H1 (cell line): Measurements from ENCODE around the gene MPDU1.

Experiments
- ATF2 ChIP-seq: IDR thresholded peaks from 2 replicates; pipeline ENCODE4 v1.6.1; 2012; ENCODE audit warnings: low read length, inconsistent platforms
- CEBPB ChIP-seq: IDR thresholded peaks from 2 replicates; pipeline ENCODE4 v1.6.1; 2012; ENCODE audit warnings: low read depth, low read length
- CTCF ChIP-seq, 3 experiments: IDR thresholded peaks; 1 replicate in 2 of 3; 2 replicates in 1 of 3; pipeline versions ENCODE4 v1.5.1 to v1.6.1; 2011; ENCODE audit warnings: low read length in 3 of 3, mild to moderate bottlenecking in 3 of 3, inconsistent platforms in 2 of 3, low read depth in 1 of 3, moderate library complexity in 1 of 3; ENCODE audit not compliant: insufficient read depth in 1 of 3; ENCODE audit errors: control extremely low read depth in 1 of 3
- EZH2 ChIP-seq: fragments of 200-600 bp; sonication (generic); IDR thresholded peaks from 2 replicates; pipeline ENCODE4 v1.7.1; 2012; ENCODE audit warnings: low read depth, mild to moderate bottlenecking, moderate library complexity, low read length, inconsistent platforms; ENCODE audit not compliant: severe bottlenecking
- JUN ChIP-seq: IDR thresholded peaks from 2 replicates; pipeline ENCODE4 v1.6.1; 2011; ENCODE audit warnings: low read depth, mild to moderate bottlenecking, improper control_type of control experiment, low read length
- JUND ChIP-seq: IDR thresholded peaks from 2 replicates; pipeline ENCODE4 v1.6.1; 2011; ENCODE audit warnings: mild to moderate bottlenecking, improper control_type of control experiment, low read length
- MAX ChIP-seq: IDR thresholded peaks from 2 replicates; pipeline ENCODE4 v1.6.1; 2012; ENCODE audit warnings: inconsistent platforms
- POLR2A ChIP-seq, 2 experiments: IDR thresholded peaks; 1 replicate in 1 of 2; 2 replicates in 1 of 2; pipeline ENCODE4 v1.6.1; 2011; ENCODE audit warnings: low read depth in 2 of 2, low read length in 2 of 2, mild to moderate bottlenecking in 2 of 2; ENCODE audit errors: control extremely low read depth in 1 of 2
- SP1 ChIP-seq: IDR thresholded peaks from 2 replicates; pipeline ENCODE4 v1.6.1; 2011; ENCODE audit warnings: low read depth, low read length
- SP2 ChIP-seq: IDR thresholded peaks from 2 replicates; pipeline ENCODE4 v1.6.1; 2012; ENCODE audit warnings: mild to moderate bottlenecking, low read length, inconsistent platforms
- TEAD4 ChIP-seq: IDR thresholded peaks from 2 replicates; pipeline ENCODE4 v1.6.1; 2012; ENCODE audit warnings: low read depth, low read length, inconsistent platforms, mixed read lengths
- USF2 ChIP-seq: IDR thresholded peaks from 2 replicates; pipeline ENCODE4 v1.6.1; 2011; ENCODE audit warnings: low read length, improper control_type of control experiment
- YY1 ChIP-seq: IDR thresholded peaks from 2 replicates; pipeline ENCODE4 v1.6.1; 2011; ENCODE audit warnings: low read depth, mild to moderate bottlenecking, low read length
- ZNF274 ChIP-seq: IDR thresholded peaks from 2 replicates; pipeline ENCODE4 v1.7.0; 2012; ENCODE audit warnings: low read length, borderline replicate concordance; ENCODE audit errors: extremely low read depth

- no peak for TF ChIP-seq CEBPB
- TF ChIP-seq ZNF274: no peak
- TF ChIP-seq USF2: no peak
- no peak for TF ChIP-seq CTCF (IDR thresholded peaks at IDR 0.05; ENCODE audit: control extremely low read depth in 1 of 3, insufficient read depth in 1 of 3, low read depth in 1 of 3, low read length in 3 of 3)
- no peak for TF ChIP-seq JUN
- no peak for TF ChIP-seq MAX
- no peak for TF ChIP-seq SP1
- no peak for TF ChIP-seq SP2
- peak in 1 of 2 experiments; percentile 70; a peak in 1 of 3 replicates for TF ChIP-seq POLR2A (IDR thresholded peaks at IDR 0.05; ENCODE audit: control extremely low read depth in 1 of 2, low read depth in 2 of 2, low read length in 2 of 2)
- TF ChIP-seq EZH2: no peak
- no peak for TF ChIP-seq JUND
- no peak for TF ChIP-seq YY1
- TF ChIP-seq TEAD4: no peak
- no peak for TF ChIP-seq ATF2
These were observed 3.6 kb upstream of the MPDU1 start for GRCh38 chr17:7579834-7580603.
